HT-29 (cell line): Measurements from ENCODE around the gene PNPT1. TPM values are rescaled to one million over a fixed set of nuclear protein-coding genes. Genes with fewer than 3 reads are reported as not detected.

ENCODE experiments used
- DNase-seq: peaks from one replicate; pipeline ENCODE4 v3.0.0-alpha.2; 2015; ENCODE audit warnings: low spot score
- total RNA-seq: library from RNA; depleted of rRNA; stranded (reverse); fragments of >200 nt; shearing (Covaris generic); gene quantifications from 2 replicates; pipeline ENCODE4 v1.2.3, GENCODE V29; 2014

PNPT1 gene
- total RNA-seq, 1 experiment from 2014 or later = 19.9 TPM

- DNase-seq = no peak
Measured at GRCh38 chr2:55668956-55669355, 24.7 kb downstream of the PNPT1 start.

- no peak for DNase-seq
Measured at GRCh38 chr2:55653255-55653654, 40.4 kb downstream of the PNPT1 start.

- DNase-seq = no peak
Measured at GRCh38 chr2:55649211-55649610, 44.4 kb downstream of the PNPT1 start.

GRCh38 chr2:55636831-55637230, 56.8 kb downstream of the PNPT1 start:
- DNase-seq = no peak

- no peak for DNase-seq
Measured at GRCh38 chr2:55628931-55629330, 64.7 kb downstream of the PNPT1 start.

- DNase-seq = no peak
Measured at GRCh38 chr2:55627915-55628314, 65.7 kb downstream of the PNPT1 start.

- DNase-seq = no peak
Measured at GRCh38 chr2:55621802-55622201, 71.8 kb downstream of the PNPT1 start.

GRCh38 chr2:55620123-55620779, 73.4 kb downstream of the PNPT1 start:
- DNase-seq = peak; percentile 47

GRCh38 chr2:55618275-55619055, 75.2 kb downstream of the PNPT1 start:
- peak; percentile 75 for DNase-seq

- no peak for DNase-seq
Measured at GRCh38 chr2:55618025-55618274, 75.7 kb downstream of the PNPT1 start.

GRCh38 chr2:55617175-55618024, 76.2 kb downstream of the PNPT1 start, which contains the start of gene PPP4R3B:
PPP4R3B (minus strand) TSS chr2:55617622; CDS start chr2:55617285, 337 bp downstream.
- DNase-seq = peak; percentile 98

- peak; percentile 79 for DNase-seq
Measured at GRCh38 chr2:55616551-55617174, 77.0 kb downstream of the PNPT1 start.

GRCh38 chr2:55611997-55612396, 81.6 kb downstream of the PNPT1 start:
- DNase-seq = no peak

GRCh38 chr2:55610954-55611743, 82.5 kb downstream of the PNPT1 start:
- no peak for DNase-seq

- DNase-seq = no peak
Measured at GRCh38 chr2:55609938-55610578, 83.6 kb downstream of the PNPT1 start.

GRCh38 chr2:55609193-55609794, 84.3 kb downstream of the PNPT1 start:
- DNase-seq = no peak

GRCh38 chr2:55607717-55608116, 85.9 kb downstream of the PNPT1 start:
- DNase-seq = no peak

GRCh38 chr2:55604027-55604565, 89.5 kb downstream of the PNPT1 start:
- no peak for DNase-seq

GRCh38 chr2:55601849-55602248, 91.8 kb downstream of the PNPT1 start:
- DNase-seq = no peak
